Right hindlimb (tissue), 1 donor: Measurements from ENCODE around the gene CFAP206.

Experiments
- DNase-seq: peaks from one replicate; pipeline ENCODE4 v3.0.0-alpha.2; 2018

CFAP206 gene

GRCh38 chr6:87407901-87408720 lies at the start of gene CFAP206:
Gene CFAP206 (plus strand): TSS chr6:87407972. CDS start chr6:87409840, 1,868 bp downstream.
- DNase-seq: peak; percentile 90

GRCh38 chr6:87364602-87365252 lies 43.0 kb upstream of the CFAP206 start:
- no peak for DNase-seq

GRCh38 chr6:87366072-87366827 lies 41.5 kb upstream of the CFAP206 start:
- no peak for DNase-seq

- no peak for DNase-seq
These were observed 40.9 kb upstream of the CFAP206 start for GRCh38 chr6:87366899-87367298.

GRCh38 chr6:87373377-87373776 lies 34.4 kb upstream of the CFAP206 start:
- no peak for DNase-seq

- DNase-seq: no peak
These were observed 32.5 kb upstream of the CFAP206 start for GRCh38 chr6:87375315-87375714.

- no peak for DNase-seq
These were observed 31.1 kb upstream of the CFAP206 start for GRCh38 chr6:87376643-87377042.

GRCh38 chr6:87378947-87379346 lies 28.8 kb upstream of the CFAP206 start:
- DNase-seq: no peak

- no peak for DNase-seq
These were observed 24.9 kb upstream of the CFAP206 start for GRCh38 chr6:87382861-87383260.

- DNase-seq: no peak
These were observed 23.7 kb upstream of the CFAP206 start for GRCh38 chr6:87384038-87384437.

GRCh38 chr6:87384449-87384848 lies 23.3 kb upstream of the CFAP206 start:
- no peak for DNase-seq

- DNase-seq: no peak
These were observed 16.4 kb upstream of the CFAP206 start for GRCh38 chr6:87391334-87391733.

- peak; percentile 32 for DNase-seq
These were observed 14.6 kb upstream of the CFAP206 start for GRCh38 chr6:87393026-87393622.

- no peak for DNase-seq
These were observed 12.3 kb upstream of the CFAP206 start for GRCh38 chr6:87395431-87395830.

GRCh38 chr6:87396595-87397392 lies 11.0 kb upstream of the CFAP206 start:
- DNase-seq: no peak

- DNase-seq: no peak
These were observed 10.1 kb upstream of the CFAP206 start for GRCh38 chr6:87397656-87398055.

- DNase-seq: no peak
These were observed 5.9 kb upstream of the CFAP206 start for GRCh38 chr6:87401832-87402231.

- DNase-seq: no peak
These were observed 241 bp upstream of the CFAP206 start for GRCh38 chr6:87407561-87407900.

GRCh38 chr6:87408721-87409155 lies 966 bp downstream of the CFAP206 start:
- DNase-seq: no peak

- no peak for DNase-seq
These were observed 11.5 kb downstream of the CFAP206 start for GRCh38 chr6:87419266-87419665.

GRCh38 chr6:87420360-87420759 lies 12.6 kb downstream of the CFAP206 start:
- no peak for DNase-seq

GRCh38 chr6:87421576-87421975 lies 13.8 kb downstream of the CFAP206 start:
- DNase-seq: no peak
